ENCODE measurements around the gene MLLT3.

Gene MLLT3

DNA sequence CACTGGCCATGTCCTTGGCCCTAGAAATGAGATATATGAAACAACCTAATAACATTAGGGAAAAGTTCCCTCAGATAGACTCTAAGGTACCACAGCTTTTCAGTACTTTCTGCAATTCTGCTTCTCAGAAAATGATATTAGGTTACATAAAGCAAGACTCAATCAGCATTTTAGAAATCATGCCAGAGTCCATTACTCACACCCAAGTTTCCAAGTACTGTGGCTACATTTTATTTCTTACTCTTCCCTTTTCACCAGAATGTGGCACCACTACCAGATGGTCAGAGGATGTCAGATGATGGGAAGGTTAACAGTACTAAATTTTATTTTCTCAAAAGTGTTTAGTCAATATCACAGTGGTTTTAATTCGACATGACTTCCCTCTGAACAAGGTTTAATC, 217.2 kb downstream of the MLLT3 start:
- Histone ChIP-seq H3K4me3 (ENCODE audit: low read depth in 1 of 2, low read length in 2 of 2) (no peak overlapping the region), H3K9me3 (ENCODE audit: low read length) (no peaks in the 10 kb centered on the region)

GRCh38 chr9:20404192-20404813, 218.0 kb downstream of the MLLT3 start:
- Histone ChIP-seq H3K4me1 (ENCODE audit: insufficient read depth, low read length) (peaks cover 8% of the 10 kb centered on the region), H3K9ac (ENCODE audit: low read length) (no peak overlapping the region), H3K9me3 (ENCODE audit: low read length) (no peaks in the 10 kb centered on the region), H3K27ac (ENCODE audit: low read depth, low read length) (no peak overlapping the region), H3K4me3 (ENCODE audit: low read depth in 1 of 2, low read length in 2 of 2) (no peak overlapping the region), H3K27me3 (ENCODE audit: control insufficient read depth in 1 of 2, insufficient read depth in 2 of 2, low read length in 2 of 2) (no peaks in the 10 kb centered on the region), H3K36me3 (ENCODE audit: insufficient read depth, low read length) (no peaks in the 10 kb centered on the region)

More for the DNA sequence above, 217.2 kb downstream of the MLLT3 start:
- Histone ChIP-seq H3K4me1 (ENCODE audit: insufficient read depth, low read length) (peaks cover 8% of the 10 kb centered on the region), H3K27ac (ENCODE audit: low read depth, low read length) (no peak overlapping the region), H3K36me3 (ENCODE audit: insufficient read depth, low read length) (no peaks in the 10 kb centered on the region), H3K27me3 (ENCODE audit: control insufficient read depth in 1 of 2, insufficient read depth in 2 of 2, low read length in 2 of 2) (no peaks in the 10 kb centered on the region), H3K9ac (ENCODE audit: low read length) (no peak overlapping the region)

DNA sequence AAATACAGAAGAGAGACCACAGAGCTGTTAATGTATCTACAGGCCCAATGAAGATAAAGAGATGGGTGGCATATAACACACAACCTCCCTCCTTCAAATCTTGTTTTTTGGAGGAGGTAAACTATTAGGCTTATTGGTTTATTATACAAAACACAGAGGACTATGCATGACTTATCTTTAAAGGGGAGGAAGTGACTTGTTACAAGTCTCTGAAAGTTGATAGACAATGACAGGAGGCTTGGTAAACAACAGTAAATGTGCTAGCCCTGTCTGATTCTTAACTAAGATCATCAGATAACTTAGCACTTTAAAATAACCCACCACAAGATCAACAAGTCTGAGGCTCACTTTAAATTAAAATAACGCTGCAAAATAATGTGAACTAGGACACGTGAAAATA, 219.0 kb downstream of the MLLT3 start:
- Histone ChIP-seq H3K4me3 (ENCODE audit: low read depth in 1 of 2, low read length in 2 of 2) (no peak overlapping the region), H3K9ac (ENCODE audit: low read length) (no peak overlapping the region), H3K27ac (ENCODE audit: low read depth, low read length) (no peak overlapping the region), H3K4me1 (ENCODE audit: insufficient read depth, low read length) (peaks cover 3% of the 10 kb centered on the region), H3K9me3 (ENCODE audit: low read length) (no peaks in the 10 kb centered on the region), H3K36me3 (ENCODE audit: insufficient read depth, low read length) (no peaks in the 10 kb centered on the region), H3K27me3 (ENCODE audit: control insufficient read depth in 1 of 2, insufficient read depth in 2 of 2, low read length in 2 of 2) (no peaks in the 10 kb centered on the region)

DNA sequence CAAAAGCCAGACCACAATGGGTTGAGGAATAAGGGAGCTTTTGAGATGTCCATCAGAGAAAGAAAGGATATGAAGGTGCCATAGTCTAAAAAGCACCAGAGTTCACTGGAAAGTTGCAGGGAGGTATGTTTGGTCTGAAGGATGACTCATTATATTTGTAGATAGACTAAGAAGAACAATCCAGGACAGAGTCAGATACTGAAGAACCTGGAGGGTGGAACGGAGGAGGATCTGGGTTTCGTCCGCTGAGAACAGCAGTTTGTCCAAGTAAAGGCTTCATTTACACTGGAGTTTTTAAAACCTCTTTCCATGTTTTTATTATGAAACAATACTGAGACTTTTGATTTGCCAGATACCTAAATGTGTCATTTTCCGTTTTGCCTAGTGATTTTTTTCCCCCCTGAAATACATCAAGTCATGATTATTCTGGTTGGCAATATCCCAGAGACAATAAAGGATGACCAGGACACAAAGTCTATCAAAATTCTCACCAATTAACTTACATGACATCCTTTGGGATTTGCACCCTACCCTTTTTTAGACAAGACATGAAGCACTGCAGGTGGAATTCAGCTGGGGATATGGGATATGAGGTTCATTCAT, 219.9 kb downstream of the MLLT3 start:
- H3K4me3 ChIP-seq (ENCODE audit: low read depth in 1 of 2, low read length in 2 of 2), result no peak overlapping the region
- H3K36me3 ChIP-seq (ENCODE audit: insufficient read depth, low read length), result no peaks in the 10 kb centered on the region
- H3K27ac ChIP-seq (ENCODE audit: low read depth, low read length), result no peak overlapping the region
- no peaks in the 10 kb centered on the region for H3K9me3 ChIP-seq (ENCODE audit: low read length)
- no peaks in the 10 kb centered on the region for H3K4me1 ChIP-seq (ENCODE audit: insufficient read depth, low read length)
- no peaks in the 10 kb centered on the region for H3K27me3 ChIP-seq (ENCODE audit: control insufficient read depth in 1 of 2, insufficient read depth in 2 of 2, low read length in 2 of 2)
- no peak overlapping the region for H3K9ac ChIP-seq (ENCODE audit: low read length)

DNA sequence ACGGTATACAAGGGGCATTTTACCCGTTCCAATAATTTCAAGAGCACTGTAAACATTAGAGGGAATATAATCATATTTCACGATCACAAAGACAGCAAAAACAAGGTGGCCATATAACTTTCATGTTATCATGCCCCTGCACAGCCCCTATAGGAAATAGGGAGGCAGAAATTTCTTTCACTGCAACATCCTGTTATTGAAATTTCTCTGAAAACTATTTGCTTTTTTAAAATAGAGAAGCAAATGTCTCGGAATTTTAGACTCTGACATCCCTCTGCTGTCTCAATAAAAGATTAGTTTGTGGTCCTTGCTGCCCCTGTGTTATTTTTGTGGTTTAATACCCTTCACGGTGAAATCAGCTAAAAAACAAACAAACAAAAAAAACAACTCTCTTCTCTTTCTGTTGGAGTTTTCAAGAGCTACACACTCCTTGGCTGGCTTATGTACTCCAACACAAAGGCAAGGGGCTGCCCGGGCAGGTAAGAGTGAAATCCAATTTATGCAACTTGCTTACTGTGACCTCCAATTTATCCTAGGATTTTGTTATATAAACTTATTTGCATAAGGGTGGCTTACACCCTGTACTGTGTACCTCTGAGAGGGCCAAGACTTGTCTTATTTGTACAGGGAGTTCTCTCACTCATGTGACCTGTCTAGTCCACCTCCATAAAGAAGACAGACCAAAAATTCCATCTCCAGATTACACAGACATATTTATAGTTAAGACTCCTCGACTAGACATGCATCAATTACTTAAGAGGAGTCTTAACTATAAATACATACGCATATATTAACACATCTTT, 223.6 kb downstream of the MLLT3 start:
- Histone ChIP-seq H3K27ac (ENCODE audit: low read depth, low read length) (no peak overlapping the region), H3K27me3 (ENCODE audit: control insufficient read depth in 1 of 2, insufficient read depth in 2 of 2, low read length in 2 of 2) (no peaks in the 10 kb centered on the region), H3K36me3 (ENCODE audit: insufficient read depth, low read length) (no peaks in the 10 kb centered on the region), H3K4me1 (ENCODE audit: insufficient read depth, low read length) (peaks cover 7% of the 10 kb centered on the region), H3K9me3 (ENCODE audit: low read length) (no peaks in the 10 kb centered on the region), H3K4me3 (ENCODE audit: low read depth in 1 of 2, low read length in 2 of 2) (no peak overlapping the region), H3K9ac (ENCODE audit: low read length) (no peak overlapping the region)

DNA sequence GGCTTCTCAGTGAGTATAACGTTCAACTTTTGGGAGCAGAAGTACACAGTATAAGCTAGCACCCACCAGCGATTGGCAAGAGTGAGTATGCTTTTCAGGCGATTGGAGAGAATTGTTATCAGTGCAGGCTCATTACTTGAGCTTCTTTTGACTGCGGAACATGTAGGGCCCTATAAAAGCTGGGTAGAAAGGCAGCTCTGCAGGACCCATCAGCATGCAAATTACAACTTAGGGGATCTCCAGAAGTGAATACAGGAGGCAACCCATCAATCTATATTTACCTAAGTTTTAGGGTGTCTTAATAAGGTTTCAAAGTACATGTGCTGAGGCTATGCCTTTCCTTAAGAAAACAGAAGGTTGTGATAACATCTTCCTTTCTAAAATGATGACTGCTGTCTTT, 225.0 kb downstream of the MLLT3 start:
- no peak overlapping the region for H3K4me3 ChIP-seq (ENCODE audit: low read depth in 1 of 2, low read length in 2 of 2)
- peaks cover 7% of the 10 kb centered on the region for H3K4me1 ChIP-seq (ENCODE audit: insufficient read depth, low read length)
- H3K27me3 ChIP-seq (ENCODE audit: control insufficient read depth in 1 of 2, insufficient read depth in 2 of 2, low read length in 2 of 2), result no peaks in the 10 kb centered on the region
- H3K9me3 ChIP-seq (ENCODE audit: low read length), result no peaks in the 10 kb centered on the region
- no peak overlapping the region for H3K27ac ChIP-seq (ENCODE audit: low read depth, low read length)
- no peak overlapping the region for H3K9ac ChIP-seq (ENCODE audit: low read length)
- no peaks in the 10 kb centered on the region for H3K36me3 ChIP-seq (ENCODE audit: insufficient read depth, low read length)

DNA sequence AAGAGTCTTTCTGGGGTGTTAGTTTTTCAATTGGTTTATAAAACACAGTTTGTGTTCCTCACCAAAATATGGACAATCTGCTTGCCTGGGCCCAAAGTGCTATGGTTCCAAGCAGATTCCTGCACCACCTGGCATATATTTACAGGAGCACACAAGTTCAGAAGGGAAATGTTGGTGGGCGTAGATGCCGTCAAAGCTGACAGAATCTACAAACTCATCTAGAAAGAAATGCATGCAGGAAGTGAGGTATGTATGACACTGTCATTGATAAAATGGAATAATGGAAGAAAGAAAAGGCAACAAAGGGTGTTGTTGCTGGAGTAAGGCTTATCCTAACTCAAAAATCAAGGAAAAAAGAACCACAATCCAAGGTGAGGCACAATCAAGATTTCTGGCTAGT, 225.8 kb downstream of the MLLT3 start:
- no peaks in the 10 kb centered on the region for H3K9me3 ChIP-seq (ENCODE audit: low read length)

DNA sequence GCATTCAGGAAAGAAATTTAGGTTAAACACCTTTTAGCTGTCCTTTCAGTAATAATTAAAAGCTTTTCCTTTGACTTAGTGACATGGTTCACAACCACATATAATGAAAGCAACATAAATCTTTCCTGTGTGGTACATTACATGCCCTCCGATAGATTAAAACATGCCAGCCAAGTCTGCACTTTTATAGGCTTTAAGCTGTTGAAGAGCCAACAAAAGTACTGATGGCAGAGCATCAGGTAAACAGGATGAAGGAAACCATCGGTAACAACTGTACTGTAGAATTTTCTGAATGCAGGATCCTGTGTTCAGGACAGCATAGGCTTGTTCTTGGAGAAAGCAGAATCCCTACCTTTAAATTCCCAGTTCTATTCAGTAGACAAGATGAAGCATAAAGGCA, 226.6 kb downstream of the MLLT3 start:
- no peak overlapping the region for H3K27ac ChIP-seq (ENCODE audit: low read depth, low read length)
- H3K9ac ChIP-seq (ENCODE audit: low read length), result no peak overlapping the region
- H3K9me3 ChIP-seq (ENCODE audit: low read length), result no peaks in the 10 kb centered on the region
- H3K4me3 ChIP-seq (ENCODE audit: low read depth in 1 of 2, low read length in 2 of 2), result no peak overlapping the region
- H3K4me1 ChIP-seq (ENCODE audit: insufficient read depth, low read length), result peaks cover 7% of the 10 kb centered on the region
- H3K27me3 ChIP-seq (ENCODE audit: control insufficient read depth in 1 of 2, insufficient read depth in 2 of 2, low read length in 2 of 2), result no peaks in the 10 kb centered on the region
- no peaks in the 10 kb centered on the region for H3K36me3 ChIP-seq (ENCODE audit: insufficient read depth, low read length)

More for the DNA sequence above, 225.8 kb downstream of the MLLT3 start:
- Histone ChIP-seq H3K36me3 (ENCODE audit: insufficient read depth, low read length) (no peaks in the 10 kb centered on the region), H3K4me1 (ENCODE audit: insufficient read depth, low read length) (peaks cover 7% of the 10 kb centered on the region), H3K27ac (ENCODE audit: low read depth, low read length) (no peak overlapping the region), H3K4me3 (ENCODE audit: low read depth in 1 of 2, low read length in 2 of 2) (no peak overlapping the region), H3K27me3 (ENCODE audit: control insufficient read depth in 1 of 2, insufficient read depth in 2 of 2, low read length in 2 of 2) (no peaks in the 10 kb centered on the region), H3K9ac (ENCODE audit: low read length) (no peak overlapping the region)

- Histone ChIP-seq H3K4me3 (ENCODE audit: low read depth in 1 of 2, low read length in 2 of 2) (no peak overlapping the region), H3K9ac (ENCODE audit: low read length) (no peak overlapping the region), H3K27ac (ENCODE audit: low read depth, low read length) (no peak overlapping the region), H3K4me1 (ENCODE audit: insufficient read depth, low read length) (peaks cover 7% of the 10 kb centered on the region), H3K27me3 (ENCODE audit: control insufficient read depth in 1 of 2, insufficient read depth in 2 of 2, low read length in 2 of 2) (no peaks in the 10 kb centered on the region), H3K36me3 (ENCODE audit: insufficient read depth, low read length) (no peaks in the 10 kb centered on the region), H3K9me3 (ENCODE audit: low read length) (no peaks in the 10 kb centered on the region)
These were observed 227.3 kb downstream of the MLLT3 start for GRCh38 chr9:20394969-20395368.

- Histone ChIP-seq H3K4me3 (ENCODE audit: low read depth in 1 of 2, low read length in 2 of 2) (no peak overlapping the region), H3K36me3 (ENCODE audit: insufficient read depth, low read length) (no peaks in the 10 kb centered on the region), H3K4me1 (ENCODE audit: insufficient read depth, low read length) (peaks cover 7% of the 10 kb centered on the region)
These were observed 231.1 kb downstream of the MLLT3 start for GRCh38 chr9:20391208-20391607.

DNA sequence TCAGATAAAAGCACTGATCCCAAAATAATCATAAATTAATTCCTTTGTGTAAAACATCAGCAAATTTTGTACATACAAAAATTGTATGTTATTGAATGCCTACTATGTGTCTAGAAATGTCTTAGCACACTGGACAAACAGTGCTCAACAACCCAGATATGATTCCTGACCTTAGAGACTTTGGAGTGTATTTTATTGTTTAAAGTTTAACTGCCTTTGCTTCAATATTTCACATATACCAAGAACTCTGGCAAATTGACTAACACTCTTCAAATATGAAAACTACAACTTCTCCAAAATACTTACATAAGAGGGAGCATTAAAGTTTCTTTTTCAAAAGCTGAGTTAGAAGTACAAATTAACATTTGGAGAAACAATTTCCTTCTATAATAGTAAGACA, 231.9 kb downstream of the MLLT3 start:
- Histone ChIP-seq H3K27me3 (ENCODE audit: control insufficient read depth in 1 of 2, insufficient read depth in 2 of 2, low read length in 2 of 2) (no peaks in the 10 kb centered on the region), H3K9ac (ENCODE audit: low read length) (no peak overlapping the region), H3K27ac (ENCODE audit: low read depth, low read length) (no peak overlapping the region), H3K4me3 (ENCODE audit: low read depth in 1 of 2, low read length in 2 of 2) (no peak overlapping the region), H3K36me3 (ENCODE audit: insufficient read depth, low read length) (no peaks in the 10 kb centered on the region), H3K9me3 (ENCODE audit: low read length) (no peaks in the 10 kb centered on the region), H3K4me1 (ENCODE audit: insufficient read depth, low read length) (peaks cover 1% of the 10 kb centered on the region)

More at GRCh38 chr9:20391208-20391607, 231.1 kb downstream of the MLLT3 start:
- no peak overlapping the region for H3K9ac ChIP-seq (ENCODE audit: low read length)
- no peak overlapping the region for H3K27ac ChIP-seq (ENCODE audit: low read depth, low read length)
- H3K27me3 ChIP-seq (ENCODE audit: control insufficient read depth in 1 of 2, insufficient read depth in 2 of 2, low read length in 2 of 2), result no peaks in the 10 kb centered on the region
- H3K9me3 ChIP-seq (ENCODE audit: low read length), result no peaks in the 10 kb centered on the region

Data from muscle layer of colon (tissue), 2 donors.